Measurements from ENCODE around the gene ZBTB12. TPM values are rescaled to one million over a fixed set of nuclear protein-coding genes. Genes with fewer than 3 reads are reported as not detected.
"Not testable (repeated sequence)": the region's sequence is repeated elsewhere in the genome, so short reads cannot be mapped to it uniquely, and the experiment has no call there.

ZBTB12 gene
- total RNA-seq, 1 experiment from 2014 or later: 11.7 TPM

GRCh38 chr6:31935823-31936222 lies 33.9 kb upstream of the ZBTB12 start:
- intact Hi-C loops (cut with micrococcal nuclease; ENCODE audit: unreplicated experiment): no loop called here
- ChIA-PET CTCF (interaction anchor here (0.6 kb wide), 1 partner anchor 16 kb away, joined by 3 read pairs; no protein-coding TSS in a partner anchor), POLR2A (no interaction called here)
- H3K4me1 ChIP-seq: peaks cover 11% of the 10 kb centered on the region
- no peaks in the 10 kb centered on the region for H3K27me3 ChIP-seq (replicated peaks; ENCODE audit: control insufficient read depth, insufficient read depth, low read length)
- no peaks in the 10 kb centered on the region for H3K9me3 ChIP-seq
- Mint-ChIP-seq H3K27me3 (ENCODE audit: insufficient read depth, unreplicated experiment) (no peaks in the 10 kb centered on the region), H3K4me1 (ENCODE audit: low read depth, unreplicated experiment) (peaks cover 8% of the 10 kb centered on the region), H3K36me3 (ENCODE audit: insufficient read depth, unreplicated experiment) (no peaks in the 10 kb centered on the region), H3K27ac (ENCODE audit: unreplicated experiment) (no peak overlapping the region), H3K9me3 (ENCODE audit: unreplicated experiment) (no peaks in the 10 kb centered on the region), H3K4me3 (ENCODE audit: unreplicated experiment) (no peak overlapping the region)
- H3K36me3 ChIP-seq (ENCODE audit: control insufficient read depth, insufficient read depth, low read length): no peaks in the 10 kb centered on the region
- H3K4me3 ChIP-seq (ENCODE audit: low read depth, low read length): no peak overlapping the region
- BruUV-seq (replicated peaks): no TSS peak
- TF ChIP-seq, protein P1, sequence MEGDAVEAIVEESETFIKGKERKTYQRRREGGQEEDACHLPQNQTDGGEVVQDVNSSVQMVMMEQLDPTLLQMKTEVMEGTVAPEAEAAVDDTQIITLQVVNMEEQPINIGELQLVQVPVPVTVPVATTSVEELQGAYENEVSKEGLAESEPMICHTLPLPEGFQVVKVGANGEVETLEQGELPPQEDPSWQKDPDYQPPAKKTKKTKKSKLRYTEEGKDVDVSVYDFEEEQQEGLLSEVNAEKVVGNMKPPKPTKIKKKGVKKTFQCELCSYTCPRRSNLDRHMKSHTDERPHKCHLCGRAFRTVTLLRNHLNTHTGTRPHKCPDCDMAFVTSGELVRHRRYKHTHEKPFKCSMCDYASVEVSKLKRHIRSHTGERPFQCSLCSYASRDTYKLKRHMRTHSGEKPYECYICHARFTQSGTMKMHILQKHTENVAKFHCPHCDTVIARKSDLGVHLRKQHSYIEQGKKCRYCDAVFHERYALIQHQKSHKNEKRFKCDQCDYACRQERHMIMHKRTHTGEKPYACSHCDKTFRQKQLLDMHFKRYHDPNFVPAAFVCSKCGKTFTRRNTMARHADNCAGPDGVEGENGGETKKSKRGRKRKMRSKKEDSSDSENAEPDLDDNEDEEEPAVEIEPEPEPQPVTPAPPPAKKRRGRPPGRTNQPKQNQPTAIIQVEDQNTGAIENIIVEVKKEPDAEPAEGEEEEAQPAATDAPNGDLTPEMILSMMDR (IDR thresholded peaks at IDR 0.05; ENCODE audit: insufficient read depth in 1 of 2, low read depth in 1 of 2, low read length in 1 of 2, severe bottlenecking in 1 of 2, unreplicated experiment in 1 of 2): no peak
- DNase-seq: no peak

GRCh38 chr6:31935021-31935420 lies 33.1 kb upstream of the ZBTB12 start:
- intact Hi-C loops (cut with micrococcal nuclease; ENCODE audit: unreplicated experiment): no loop called here
- Histone ChIP-seq H3K9me3 (no peaks in the 10 kb centered on the region), H3K4me1 (peaks cover 5% of the 10 kb centered on the region), H3K27me3 (replicated peaks; ENCODE audit: control insufficient read depth, insufficient read depth, low read length) (no peaks in the 10 kb centered on the region), H3K4me3 (ENCODE audit: low read depth, low read length) (no peak overlapping the region), H3K36me3 (ENCODE audit: control insufficient read depth, insufficient read depth, low read length) (no peaks in the 10 kb centered on the region)
- TF ChIP-seq, protein P1 (IDR thresholded peaks at IDR 0.05; ENCODE audit: insufficient read depth in 1 of 2, low read depth in 1 of 2, low read length in 1 of 2, severe bottlenecking in 1 of 2, unreplicated experiment in 1 of 2): no peak
- Mint-ChIP-seq H3K9me3 (ENCODE audit: unreplicated experiment) (no peaks in the 10 kb centered on the region), H3K27ac (ENCODE audit: unreplicated experiment) (no peak overlapping the region), H3K27me3 (ENCODE audit: insufficient read depth, unreplicated experiment) (no peaks in the 10 kb centered on the region), H3K4me1 (ENCODE audit: low read depth, unreplicated experiment) (peaks cover under 1% of the 10 kb centered on the region), H3K36me3 (ENCODE audit: insufficient read depth, unreplicated experiment) (no peaks in the 10 kb centered on the region), H3K4me3 (ENCODE audit: unreplicated experiment) (no peak overlapping the region)
- DNase-seq: no peak
- CTCF ChIA-PET: no interaction called here
- POLR2A ChIA-PET: no interaction called here
- no TSS peak for BruUV-seq (replicated peaks)

DNA sequence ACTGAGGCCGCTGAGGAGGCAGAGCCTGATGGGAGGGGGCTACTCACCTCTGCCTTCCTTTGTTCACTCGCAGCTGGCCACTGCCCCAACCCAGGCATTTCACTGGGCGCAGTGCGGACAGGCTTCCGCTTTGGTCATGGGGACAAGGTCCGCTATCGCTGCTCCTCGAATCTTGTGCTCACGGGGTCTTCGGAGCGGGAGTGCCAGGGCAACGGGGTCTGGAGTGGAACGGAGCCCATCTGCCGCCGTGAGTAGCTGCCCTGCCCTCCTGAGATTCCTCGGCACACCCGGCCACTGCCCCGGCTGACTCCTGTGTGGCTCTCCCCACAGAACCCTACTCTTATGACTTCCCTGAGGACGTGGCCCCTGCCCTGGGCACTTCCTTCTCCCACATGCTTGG lies 31.7 kb upstream of the ZBTB12 start:
- no peak for DNase-seq
- H3K4me1 Mint-ChIP-seq (ENCODE audit: low read depth, unreplicated experiment): no peaks in the 10 kb centered on the region
- no TSS peak for BruUV-seq (replicated peaks)
- ChIA-PET POLR2A (no interaction called here), CTCF (no interaction called here)
- TF ChIP-seq, protein P1 (IDR thresholded peaks at IDR 0.05; ENCODE audit: insufficient read depth in 1 of 2, low read depth in 1 of 2, low read length in 1 of 2, severe bottlenecking in 1 of 2, unreplicated experiment in 1 of 2): no peak
- H3K27me3 Mint-ChIP-seq (ENCODE audit: insufficient read depth, unreplicated experiment): no peaks in the 10 kb centered on the region
- intact Hi-C loops (cut with micrococcal nuclease; ENCODE audit: unreplicated experiment): no loop called here
- no peak overlapping the region for H3K27ac Mint-ChIP-seq (ENCODE audit: unreplicated experiment)
- no peaks in the 10 kb centered on the region for H3K36me3 Mint-ChIP-seq (ENCODE audit: insufficient read depth, unreplicated experiment)
- no peak overlapping the region for H3K4me3 ChIP-seq (ENCODE audit: low read depth, low read length)
- no peaks in the 10 kb centered on the region for H3K4me1 ChIP-seq
- no peak overlapping the region for H3K4me3 Mint-ChIP-seq (ENCODE audit: unreplicated experiment)
- H3K27me3 ChIP-seq (replicated peaks; ENCODE audit: control insufficient read depth, insufficient read depth, low read length): no peaks in the 10 kb centered on the region
- H3K36me3 ChIP-seq (ENCODE audit: control insufficient read depth, insufficient read depth, low read length): no peaks in the 10 kb centered on the region
- no peaks in the 10 kb centered on the region for H3K9me3 Mint-ChIP-seq (ENCODE audit: unreplicated experiment)
- no peaks in the 10 kb centered on the region for H3K9me3 ChIP-seq

- H3K27me3 ChIP-seq (replicated peaks; ENCODE audit: control insufficient read depth, insufficient read depth, low read length); DNase-seq; POLR2A ChIA-PET; H3K4me3 ChIP-seq (ENCODE audit: low read depth, low read length); H3K36me3 ChIP-seq (ENCODE audit: control insufficient read depth, insufficient read depth, low read length); H3K27ac Mint-ChIP-seq (ENCODE audit: unreplicated experiment); CTCF ChIA-PET; H3K4me1 Mint-ChIP-seq (ENCODE audit: low read depth, unreplicated experiment); H3K4me3 Mint-ChIP-seq (ENCODE audit: unreplicated experiment); H3K9me3 ChIP-seq; H3K4me1 ChIP-seq; H3K27me3 Mint-ChIP-seq (ENCODE audit: insufficient read depth, unreplicated experiment); intact Hi-C loops (cut with micrococcal nuclease; ENCODE audit: unreplicated experiment); H3K9me3 Mint-ChIP-seq (ENCODE audit: unreplicated experiment); H3K36me3 Mint-ChIP-seq (ENCODE audit: insufficient read depth, unreplicated experiment); BruUV-seq (replicated peaks): not testable (repeated sequence)
These were observed 30.3 kb upstream of the ZBTB12 start for GRCh38 chr6:31932137-31932536.
